Measurements from ENCODE around the gene CSF1.

- TF ChIP-seq CTCF (conservative IDR thresholded peaks at IDR 0.05 in 1 of 2, IDR thresholded peaks at IDR 0.05 in 1 of 2; ENCODE audit: extremely low read depth in 1 of 2, insufficient read depth in 1 of 2, low read depth in 1 of 2, low read length in 2 of 2) (no peak), EZH2 (IDR thresholded peaks at IDR 0.05; ENCODE audit: borderline replicate concordance, low read length) (no peak)
Observed at GRCh38 chr1:109942434-109942833, 31.8 kb downstream of the CSF1 start.
